ENCODE measurements around the gene PTPRM.

The PTPRM gene

DNA sequence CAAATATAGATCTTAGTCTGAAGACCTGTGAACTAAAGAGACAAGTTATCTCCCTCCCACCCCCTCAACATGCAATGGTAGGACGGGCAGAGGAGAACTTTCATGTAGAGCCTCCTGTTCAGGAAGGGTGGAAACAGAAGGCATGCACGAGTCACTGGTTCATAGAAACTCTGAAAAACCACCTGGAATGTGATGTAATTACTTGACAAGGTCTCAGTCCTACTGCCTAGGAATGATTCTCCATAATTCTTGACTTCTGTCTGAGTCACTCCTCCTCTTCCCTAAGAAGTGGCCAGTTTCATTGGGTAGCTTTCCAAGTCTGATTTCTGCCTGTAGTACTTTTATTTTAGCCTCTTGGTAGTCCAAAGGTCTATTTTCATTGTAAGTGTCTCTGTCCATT is 277.3 kb downstream of the PTPRM start:
- DNase-seq (ENCODE audit: low read depth in 2 of 2, low spot score in 1 of 2): no peak

- no peak for DNase-seq (ENCODE audit: low read depth in 2 of 2, low spot score in 1 of 2)
These were observed 279.2 kb downstream of the PTPRM start for GRCh38 chr18:7846335-7846734.

DNA sequence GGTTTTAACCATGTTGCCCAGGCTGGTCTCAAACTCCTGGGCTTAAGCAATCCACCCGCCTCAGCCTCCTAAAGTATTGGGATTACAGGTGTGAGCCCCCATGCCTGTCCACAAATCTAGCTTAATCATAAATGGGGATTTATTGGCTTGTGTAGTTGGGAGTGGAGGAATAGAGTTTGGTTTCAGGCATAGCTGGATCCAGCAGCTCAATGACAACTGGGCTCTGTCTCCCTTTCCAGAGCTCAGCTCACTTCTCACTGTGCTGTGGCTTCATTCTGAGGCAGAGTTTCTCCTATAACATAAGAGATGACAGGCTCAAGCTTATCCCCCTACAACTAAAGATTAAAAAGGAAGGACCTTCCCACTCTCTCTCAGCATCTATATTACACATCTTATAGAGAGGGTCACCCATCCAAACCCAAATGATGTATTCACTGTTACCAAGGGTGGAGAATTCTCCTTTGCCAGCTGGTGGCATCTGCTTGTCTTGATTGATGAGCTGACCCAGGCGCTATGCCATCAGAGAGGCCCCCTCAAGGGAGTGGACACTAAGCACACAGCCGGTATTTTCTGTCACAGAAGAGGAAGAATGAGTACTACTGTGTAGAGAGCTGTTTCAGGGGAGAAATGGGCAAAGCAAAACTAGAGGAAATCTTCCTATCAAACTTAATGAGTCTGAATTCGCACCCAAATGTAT is 280.4 kb downstream of the PTPRM start:
- DNase-seq (ENCODE audit: low read depth in 2 of 2, low spot score in 1 of 2): no peak

DNA sequence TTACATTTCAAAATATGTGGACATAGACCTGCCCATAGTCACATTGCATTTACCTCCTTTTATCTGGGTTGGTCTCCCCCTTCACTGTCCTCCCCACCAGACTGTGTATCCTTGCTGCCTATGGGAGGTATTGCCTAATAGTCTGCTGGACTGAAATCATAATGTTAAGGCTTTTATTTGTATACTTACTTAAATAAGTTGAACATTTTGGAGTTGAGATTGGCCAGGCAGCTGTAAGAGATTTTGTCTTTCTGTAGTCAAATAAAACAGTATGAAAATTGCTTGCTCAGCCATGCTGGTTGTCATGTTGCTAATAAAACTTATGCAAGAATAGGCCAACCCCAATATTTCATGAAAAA is 280.9 kb downstream of the PTPRM start:
- DNase-seq (ENCODE audit: low read depth in 2 of 2, low spot score in 1 of 2): no peak

GRCh38 chr18:7850446-7850845 is 283.3 kb downstream of the PTPRM start:
- DNase-seq (ENCODE audit: low read depth in 2 of 2, low spot score in 1 of 2): no peak

- DNase-seq (ENCODE audit: low read depth in 2 of 2, low spot score in 1 of 2): no peak
These were observed 287.9 kb downstream of the PTPRM start for GRCh38 chr18:7855028-7855427.

- DNase-seq (ENCODE audit: low read depth in 2 of 2, low spot score in 1 of 2): no peak
These were observed 288.6 kb downstream of the PTPRM start for GRCh38 chr18:7855671-7856070.

DNA sequence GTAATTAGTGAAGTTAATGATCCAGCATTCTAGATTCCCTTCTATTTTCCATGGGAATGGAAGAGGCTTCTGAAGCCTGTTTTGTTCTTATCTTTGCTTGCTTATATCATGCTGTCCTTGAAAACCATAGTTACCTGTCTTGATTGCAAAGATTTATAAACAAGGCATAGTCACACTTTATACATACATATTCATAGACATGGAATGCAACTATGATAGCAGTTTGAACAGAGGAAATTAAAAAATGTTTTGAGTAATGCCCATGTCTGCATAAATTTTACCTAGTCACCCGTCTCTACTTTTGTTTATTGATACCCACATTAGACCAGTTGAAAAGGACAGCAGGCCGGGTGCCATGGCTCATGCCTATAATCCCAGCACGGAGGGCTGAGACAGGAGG is 289.0 kb downstream of the PTPRM start:
- DNase-seq (ENCODE audit: low read depth in 2 of 2, low spot score in 1 of 2): no peak

GRCh38 chr18:7856733-7857132 is 289.6 kb downstream of the PTPRM start:
- DNase-seq (ENCODE audit: low read depth in 2 of 2, low spot score in 1 of 2): no peak

GRCh38 chr18:7857562-7857961 is 290.4 kb downstream of the PTPRM start:
- no peak for DNase-seq (ENCODE audit: low read depth in 2 of 2, low spot score in 1 of 2)

GRCh38 chr18:7859122-7859521 is 292.0 kb downstream of the PTPRM start:
- no peak for DNase-seq (ENCODE audit: low read depth in 2 of 2, low spot score in 1 of 2)

DNA sequence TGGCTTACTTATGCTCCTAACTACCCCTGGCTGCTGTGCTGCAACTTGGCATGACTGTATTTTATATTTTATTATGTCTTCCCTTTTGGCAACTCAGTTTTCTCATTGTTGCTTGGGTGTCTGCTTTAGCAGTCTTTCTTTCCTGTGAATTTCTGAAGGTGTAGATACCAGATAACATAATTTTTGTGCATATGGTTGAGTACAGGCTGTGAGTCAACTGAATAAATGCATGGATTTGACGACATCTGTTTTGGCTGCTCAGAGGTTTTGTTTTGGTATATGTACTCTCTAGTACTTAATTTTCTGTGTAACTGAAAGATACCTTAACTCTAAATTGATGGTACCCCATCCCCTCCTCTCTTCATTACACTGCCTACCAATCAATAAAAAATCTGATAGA is 303.1 kb downstream of the PTPRM start:
- no peak for DNase-seq (ENCODE audit: low read depth in 2 of 2, low spot score in 1 of 2)

GRCh38 chr18:7870855-7871254 is 303.7 kb downstream of the PTPRM start:
- DNase-seq (ENCODE audit: low read depth in 2 of 2, low spot score in 1 of 2): no peak

DNA sequence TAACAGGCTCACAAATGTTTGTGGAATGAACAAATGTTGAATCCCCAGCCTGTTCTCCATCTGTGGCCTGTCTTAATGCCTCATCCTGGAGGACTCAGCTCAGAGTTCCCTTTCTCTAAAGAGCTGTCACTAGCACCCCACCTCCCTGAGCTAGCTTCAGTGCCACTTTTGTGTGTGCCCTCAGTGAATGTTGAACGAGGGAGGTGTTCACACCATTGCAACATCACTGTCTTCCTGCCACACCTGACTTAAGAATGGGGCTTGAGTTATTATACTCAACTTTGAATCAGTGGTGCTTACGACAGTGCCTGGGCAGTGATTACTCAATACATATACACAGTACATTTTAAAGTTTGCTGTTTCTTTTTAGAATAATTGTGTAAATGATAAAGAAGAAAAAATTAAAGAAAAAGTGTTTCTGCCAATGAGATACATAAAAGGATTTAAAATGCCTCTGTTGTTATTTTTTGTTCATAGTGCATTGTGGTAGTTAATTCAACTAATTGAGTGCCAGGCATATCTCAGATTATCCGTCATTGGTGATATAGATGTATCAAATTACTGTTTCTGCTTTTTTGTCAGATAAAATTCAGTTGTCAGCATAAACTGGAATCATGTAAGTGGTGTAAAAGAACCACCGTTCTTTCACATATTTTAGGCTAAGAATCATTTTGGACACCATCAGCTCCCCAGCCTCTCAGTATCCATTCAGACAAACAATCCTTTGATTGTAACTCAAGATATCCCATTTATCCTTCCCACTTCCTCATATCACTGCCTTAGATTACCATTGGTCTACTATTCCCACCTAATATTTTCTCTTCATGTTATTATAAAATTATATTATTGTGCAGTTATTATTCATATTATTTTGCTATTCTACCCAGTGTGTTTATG is 304.7 kb downstream of the PTPRM start:
- no peak for DNase-seq (ENCODE audit: low read depth in 2 of 2, low spot score in 1 of 2)

DNA sequence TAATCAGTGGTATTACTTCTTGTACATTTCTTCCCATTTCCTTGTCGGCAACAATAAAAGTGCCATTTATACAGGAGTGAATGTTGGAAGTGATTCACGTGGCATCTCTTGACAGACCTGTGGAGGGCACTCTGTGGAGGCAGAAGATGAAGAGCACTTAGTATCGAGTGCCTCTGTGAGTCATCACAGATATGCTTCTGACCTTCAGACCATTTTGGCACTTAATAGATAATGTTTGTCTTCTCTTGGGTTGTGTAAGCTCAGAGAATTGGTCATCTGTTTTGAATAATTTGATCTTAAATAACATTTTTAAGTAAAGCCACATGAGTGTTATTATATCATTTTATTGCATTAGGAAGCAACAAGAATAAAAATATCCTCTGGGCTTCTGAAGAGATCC is 305.5 kb downstream of the PTPRM start:
- DNase-seq (ENCODE audit: low read depth in 2 of 2, low spot score in 1 of 2): no peak

DNA sequence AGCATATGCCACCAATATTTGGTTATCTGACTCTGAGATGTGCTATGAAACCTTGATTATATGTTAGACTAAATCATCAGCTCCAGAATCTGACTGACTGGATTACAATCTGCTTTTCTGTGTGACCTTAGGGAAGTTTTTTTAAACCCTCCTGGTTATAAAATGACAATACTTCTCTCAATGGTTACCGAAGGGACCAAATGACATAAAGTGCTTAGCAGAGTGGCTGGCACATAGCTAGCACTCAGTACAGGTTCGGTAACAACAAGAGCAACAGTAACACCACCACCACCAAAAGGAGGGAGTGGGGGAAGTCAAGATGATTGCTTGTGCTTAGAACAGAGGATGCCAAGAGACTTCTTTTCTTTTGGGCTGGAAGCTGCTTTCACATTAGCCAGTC is 306.2 kb downstream of the PTPRM start:
- DNase-seq (ENCODE audit: low read depth in 2 of 2, low spot score in 1 of 2): no peak

GRCh38 chr18:7876354-7877104 is 309.4 kb downstream of the PTPRM start:
- no peak for DNase-seq (ENCODE audit: low read depth in 2 of 2, low spot score in 1 of 2)

GRCh38 chr18:7877609-7878008 is 310.5 kb downstream of the PTPRM start:
- DNase-seq (ENCODE audit: low read depth in 2 of 2, low spot score in 1 of 2): no peak

- DNase-seq (ENCODE audit: low read depth in 2 of 2, low spot score in 1 of 2): no peak
These were observed 311.4 kb downstream of the PTPRM start for GRCh38 chr18:7878265-7879211.

DNA sequence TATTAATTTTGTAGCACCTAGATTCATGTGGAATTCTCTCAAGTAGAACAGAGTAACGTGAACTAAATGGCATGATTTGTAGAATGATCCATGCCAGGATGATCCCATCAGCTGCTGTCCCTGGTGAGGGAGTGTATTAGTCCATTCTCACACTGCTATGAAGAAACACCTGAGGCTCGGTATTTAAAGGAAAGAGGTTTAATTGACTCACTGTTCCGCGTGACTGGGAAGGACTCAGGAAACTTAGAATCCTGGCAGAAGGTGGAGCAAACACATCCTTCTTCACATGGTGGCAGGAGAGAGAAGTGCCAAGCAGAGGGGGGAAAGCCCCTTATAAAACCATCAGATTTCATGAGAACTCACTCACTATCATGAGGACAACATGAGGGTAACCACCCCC is 312.6 kb downstream of the PTPRM start:
- no peak for DNase-seq (ENCODE audit: low read depth in 2 of 2, low spot score in 1 of 2)

DNA sequence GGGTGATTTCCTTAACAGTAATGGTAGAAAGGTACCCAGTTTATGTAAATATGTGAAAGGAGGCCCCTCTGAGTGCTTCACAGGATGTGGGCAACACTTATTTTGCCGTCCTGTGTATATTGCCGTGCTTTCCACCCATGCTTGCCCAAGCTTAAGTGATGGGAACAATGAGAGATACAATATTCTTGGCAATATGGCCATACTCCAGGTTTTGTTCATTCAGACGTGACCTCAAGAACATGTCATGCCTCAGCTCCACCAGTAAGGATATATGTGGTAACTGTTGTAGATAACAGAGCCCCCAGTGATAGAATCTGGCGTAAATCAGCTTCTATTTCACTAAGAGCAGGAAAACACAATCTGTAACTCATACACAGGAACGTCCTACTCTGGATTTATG is 318.7 kb downstream of the PTPRM start:
- DNase-seq (ENCODE audit: low read depth in 2 of 2, low spot score in 1 of 2): no peak

Data from stimulated activated CD8-positive, alpha-beta memory T cell treated with anti-CD3 and anti-CD28 coated beads, Interleukin-4, amount 100 ng/mL, for 4 hours (primary cell).